Measurements from ENCODE around the gene PRTN3.
"Not testable (repeated sequence)": the region's sequence is repeated elsewhere in the genome, so short reads cannot be mapped to it uniquely, and the experiment has no call there.

DNA sequence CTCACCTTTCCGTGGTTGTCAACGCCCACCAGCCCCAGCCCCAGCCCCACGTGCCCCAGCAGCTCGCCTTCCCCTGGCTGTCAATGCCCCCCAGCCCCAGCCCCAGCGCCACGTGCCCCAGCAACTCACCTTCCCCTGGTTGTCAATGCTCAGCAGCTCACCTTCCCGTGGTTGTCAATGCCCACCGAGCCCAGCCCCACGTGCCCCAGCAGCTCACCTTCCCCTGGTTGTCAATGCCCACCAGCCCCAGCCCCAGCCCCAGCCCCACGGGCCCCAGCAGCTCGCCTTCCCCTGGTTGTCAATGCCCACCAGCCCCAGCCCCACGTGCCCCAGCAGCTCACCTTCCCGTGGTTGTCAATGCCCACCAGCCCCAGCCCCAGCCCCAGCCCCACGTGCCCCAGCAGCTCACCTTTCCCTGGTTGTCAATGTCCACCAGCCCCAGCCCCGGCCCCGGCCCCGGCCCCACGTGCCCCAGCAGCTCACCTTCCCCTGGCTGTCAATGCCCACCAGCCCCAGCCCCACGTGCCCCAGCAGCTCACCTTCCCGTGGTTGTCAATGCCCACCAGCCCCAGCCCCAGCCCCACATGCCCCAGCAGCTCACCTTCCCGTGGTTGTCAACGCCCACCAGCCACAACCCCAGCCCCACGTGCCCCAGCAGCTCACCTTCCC lies 37.3 kb downstream of the PRTN3 start:
- not testable (repeated sequence) for TF ChIP-seq CTCF (conservative IDR thresholded peaks at IDR 0.05; ENCODE audit: low read length); EZH2phosphoT487 (IDR thresholded peaks at IDR 0.05; ENCODE audit: borderline replicate concordance)

Measured in Loucy (cell line).